GM21576 (cell line): ENCODE measurements around the gene NFYC.

Source experiments
- ATAC-seq: cut with Tn5 transposase; IDR thresholded peaks from one replicate; pipeline ENCODE4 v1.9.1; 2021; ENCODE audit warnings: mild to moderate bottlenecking, moderate library complexity; ENCODE audit not compliant: unreplicated experiment

NFYC gene

GRCh38 chr1:40734882-40735628, 43.6 kb downstream of the NFYC start:
- no peak for ATAC-seq

- ATAC-seq, result no peak
Measured at GRCh38 chr1:40736085-40736531, 44.6 kb downstream of the NFYC start.

GRCh38 chr1:40738831-40739230, 47.3 kb downstream of the NFYC start:
- no peak for ATAC-seq

- ATAC-seq, result no peak
Measured at GRCh38 chr1:40739455-40740008, 48.0 kb downstream of the NFYC start.

GRCh38 chr1:40740039-40740996, 48.8 kb downstream of the NFYC start:
- no peak for ATAC-seq

- no peak for ATAC-seq
Measured at GRCh38 chr1:40740997-40741736, 49.7 kb downstream of the NFYC start.

- no peak for ATAC-seq
Measured at GRCh38 chr1:40742363-40743061, 51.0 kb downstream of the NFYC start.

- ATAC-seq, result no peak
Measured at GRCh38 chr1:40743452-40743851, 51.9 kb downstream of the NFYC start.

- ATAC-seq, result no peak
Measured at GRCh38 chr1:40743860-40744259, 52.4 kb downstream of the NFYC start.

GRCh38 chr1:40745176-40745575, 53.7 kb downstream of the NFYC start:
- no peak for ATAC-seq

- ATAC-seq, result no peak
Measured at GRCh38 chr1:40746344-40747090, 55.0 kb downstream of the NFYC start.

- ATAC-seq, result no peak
Measured at GRCh38 chr1:40748841-40749718, 57.6 kb downstream of the NFYC start.

GRCh38 chr1:40749817-40750216, 58.3 kb downstream of the NFYC start:
- ATAC-seq, result no peak

- no peak for ATAC-seq
Measured at GRCh38 chr1:40750451-40750908, 59.0 kb downstream of the NFYC start.

- ATAC-seq, result no peak
Measured at GRCh38 chr1:40751802-40752201, 60.3 kb downstream of the NFYC start.

- ATAC-seq, result no peak
Measured at GRCh38 chr1:40753142-40753882, 61.8 kb downstream of the NFYC start.

- ATAC-seq, result no peak
Measured at GRCh38 chr1:40754201-40754600, 62.7 kb downstream of the NFYC start.

- ATAC-seq, result no peak
Measured at GRCh38 chr1:40755067-40755466, 63.6 kb downstream of the NFYC start.
